GM20000 (cell line): ENCODE results near the gene FKBP5.
"Not testable (repeated sequence)": the region's sequence is repeated elsewhere in the genome, so short reads cannot be mapped to it uniquely, and the experiment has no call there.

Source experiments
- DNase-seq: peaks from one replicate; pipeline ENCODE4 v3.0.0; 2012; ENCODE audit warnings: low spot score
- CTCF ChIP-seq: IDR thresholded peaks from 2 replicates; pipeline ENCODE4 v1.5.1; 2012; ENCODE audit warnings: mild to moderate bottlenecking, control low read depth; ENCODE audit errors: extremely low read depth, missing control alignments

The FKBP5 gene

GRCh38 chr6:35688605-35689322 is at the start of gene FKBP5:
TSS of gene FKBP5 (minus strand) at chr6:35688915. CDS start at chr6:35642824, 46,091 bp downstream.
- no peak for TF ChIP-seq CTCF
- peak; percentile 97 for DNase-seq

- DNase-seq = peak; percentile 73
- TF ChIP-seq CTCF = peak; percentile 51
Observed at GRCh38 chr6:35737413-35738211, 48.9 kb upstream of the FKBP5 start.

- DNase-seq = no peak
- no peak for TF ChIP-seq CTCF
Observed at GRCh38 chr6:35736982-35737412, 48.3 kb upstream of the FKBP5 start, which contains the start of gene ARMC12. TSS of gene ARMC12 (plus strand) at chr6:35737032. CDS start at chr6:35737109, 77 bp downstream.

GRCh38 chr6:35736253-35736894 is 47.7 kb upstream of the FKBP5 start:
- peak; percentile 69 for TF ChIP-seq CTCF
- DNase-seq = peak; percentile 77

- DNase-seq = no peak
- no peak for TF ChIP-seq CTCF
Observed at GRCh38 chr6:35735452-35735851, 46.7 kb upstream of the FKBP5 start.

GRCh38 chr6:35734319-35734718 is 45.6 kb upstream of the FKBP5 start:
- DNase-seq = not testable (repeated sequence)

GRCh38 chr6:35733633-35734032 is 44.9 kb upstream of the FKBP5 start:
- no peak for TF ChIP-seq CTCF

More at GRCh38 chr6:35733633-35734032, 44.9 kb upstream of the FKBP5 start:
- DNase-seq = no peak
